NK-92 (cell line): ENCODE measurements around the gene RPL31.
"Not testable (repeated sequence)": the region's sequence is repeated elsewhere in the genome, so short reads cannot be mapped to it uniquely, and the experiment has no call there.

Experiments used
- DNase-seq: peaks from one replicate; lab custom pipeline; 2025; ENCODE audit not compliant: unreplicated experiment; lab: John Stamatoyannopoulos, UW

RPL31 gene

GRCh38 chr2:101023327-101024107, 21.4 kb downstream of the RPL31 start:
- DNase-seq, result no peak

GRCh38 chr2:101025561-101025960, 23.5 kb downstream of the RPL31 start:
- no peak for DNase-seq

- DNase-seq, result no peak
Measured at GRCh38 chr2:101026253-101026701, 24.2 kb downstream of the RPL31 start.

GRCh38 chr2:101026923-101027469, 24.9 kb downstream of the RPL31 start:
- DNase-seq, result no peak

GRCh38 chr2:101027852-101028251, 25.8 kb downstream of the RPL31 start:
- DNase-seq, result no peak

- no peak for DNase-seq
Measured at GRCh38 chr2:101030866-101031554, 28.9 kb downstream of the RPL31 start.

GRCh38 chr2:101032084-101032776, 30.1 kb downstream of the RPL31 start:
- no peak for DNase-seq

- no peak for DNase-seq
Measured at GRCh38 chr2:101036562-101036961, 34.5 kb downstream of the RPL31 start.

GRCh38 chr2:101037161-101037755, 35.2 kb downstream of the RPL31 start:
- DNase-seq, result no peak

GRCh38 chr2:101038455-101039255, 36.6 kb downstream of the RPL31 start:
- no peak for DNase-seq

GRCh38 chr2:101040072-101040471, 38.0 kb downstream of the RPL31 start:
- no peak for DNase-seq

GRCh38 chr2:101040761-101041160, 38.7 kb downstream of the RPL31 start:
- no peak for DNase-seq

- no peak for DNase-seq
Measured at GRCh38 chr2:101041413-101041812, 39.3 kb downstream of the RPL31 start.

GRCh38 chr2:101045330-101045729, 43.2 kb downstream of the RPL31 start:
- DNase-seq, result no peak

GRCh38 chr2:101047075-101047766, 45.1 kb downstream of the RPL31 start:
- no peak for DNase-seq

- no peak for DNase-seq
Measured at GRCh38 chr2:101047774-101048173, 45.7 kb downstream of the RPL31 start.

GRCh38 chr2:101048756-101049155, 46.7 kb downstream of the RPL31 start:
- no peak for DNase-seq

GRCh38 chr2:101050886-101051285, 48.8 kb downstream of the RPL31 start:
- DNase-seq, result not testable (repeated sequence)

GRCh38 chr2:101052147-101052546, 50.1 kb downstream of the RPL31 start:
- DNase-seq, result no peak

- DNase-seq, result no peak
Measured at GRCh38 chr2:101053117-101053516, 51.0 kb downstream of the RPL31 start.
